ENCODE results near the gene MARCHF11. TPM values are rescaled to one million over a fixed set of nuclear protein-coding genes. Genes with fewer than 3 reads are reported as not detected.

Gene MARCHF11
- total RNA-seq, 4 donors from 2014 or later, result not detected

DNA sequence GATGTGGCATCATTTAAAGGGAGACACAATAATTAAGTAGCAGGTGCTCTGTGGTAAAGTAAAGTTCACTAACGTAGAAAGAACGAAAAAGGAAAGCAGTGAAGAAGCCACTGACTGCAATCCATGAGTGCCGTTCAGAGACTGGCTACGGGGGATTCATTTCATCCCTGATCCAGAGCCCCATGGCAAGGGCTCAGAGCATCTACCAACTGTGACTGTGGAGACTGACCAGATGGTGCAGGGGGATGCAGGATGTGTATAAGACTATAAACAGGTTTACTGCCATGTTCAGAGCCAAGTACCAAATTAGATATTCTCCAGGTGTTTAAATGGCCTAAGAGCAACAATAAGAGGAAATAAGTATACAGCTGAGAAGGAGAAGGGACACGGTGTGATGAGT, 47.7 kb downstream of the MARCHF11 start:
- TF ChIP-seq, protein P1, sequence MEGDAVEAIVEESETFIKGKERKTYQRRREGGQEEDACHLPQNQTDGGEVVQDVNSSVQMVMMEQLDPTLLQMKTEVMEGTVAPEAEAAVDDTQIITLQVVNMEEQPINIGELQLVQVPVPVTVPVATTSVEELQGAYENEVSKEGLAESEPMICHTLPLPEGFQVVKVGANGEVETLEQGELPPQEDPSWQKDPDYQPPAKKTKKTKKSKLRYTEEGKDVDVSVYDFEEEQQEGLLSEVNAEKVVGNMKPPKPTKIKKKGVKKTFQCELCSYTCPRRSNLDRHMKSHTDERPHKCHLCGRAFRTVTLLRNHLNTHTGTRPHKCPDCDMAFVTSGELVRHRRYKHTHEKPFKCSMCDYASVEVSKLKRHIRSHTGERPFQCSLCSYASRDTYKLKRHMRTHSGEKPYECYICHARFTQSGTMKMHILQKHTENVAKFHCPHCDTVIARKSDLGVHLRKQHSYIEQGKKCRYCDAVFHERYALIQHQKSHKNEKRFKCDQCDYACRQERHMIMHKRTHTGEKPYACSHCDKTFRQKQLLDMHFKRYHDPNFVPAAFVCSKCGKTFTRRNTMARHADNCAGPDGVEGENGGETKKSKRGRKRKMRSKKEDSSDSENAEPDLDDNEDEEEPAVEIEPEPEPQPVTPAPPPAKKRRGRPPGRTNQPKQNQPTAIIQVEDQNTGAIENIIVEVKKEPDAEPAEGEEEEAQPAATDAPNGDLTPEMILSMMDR (IDR thresholded peaks at IDR 0.05; ENCODE audit: low read depth), result no peak

DNA sequence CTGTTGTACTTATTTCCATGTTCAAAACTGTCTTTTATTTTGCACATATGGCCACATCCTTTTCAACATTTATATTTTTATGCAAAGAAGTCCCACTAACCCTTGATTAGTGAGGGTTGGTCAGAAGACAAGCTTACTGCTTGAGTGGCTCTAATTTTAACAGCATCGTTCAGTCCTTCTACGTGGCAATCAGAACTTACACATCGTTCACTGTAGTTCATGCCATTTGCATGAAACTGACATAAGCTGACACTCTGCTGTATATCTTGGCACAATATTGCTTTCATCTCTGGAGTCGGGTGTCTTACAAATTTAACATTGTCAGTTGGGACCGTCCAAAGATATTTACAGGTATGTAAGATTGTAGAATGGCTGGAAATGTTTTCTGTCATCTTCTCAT, 50.6 kb downstream of the MARCHF11 start:
- TF ChIP-seq, protein P1 (IDR thresholded peaks at IDR 0.05; ENCODE audit: low read depth), result no peak

DNA sequence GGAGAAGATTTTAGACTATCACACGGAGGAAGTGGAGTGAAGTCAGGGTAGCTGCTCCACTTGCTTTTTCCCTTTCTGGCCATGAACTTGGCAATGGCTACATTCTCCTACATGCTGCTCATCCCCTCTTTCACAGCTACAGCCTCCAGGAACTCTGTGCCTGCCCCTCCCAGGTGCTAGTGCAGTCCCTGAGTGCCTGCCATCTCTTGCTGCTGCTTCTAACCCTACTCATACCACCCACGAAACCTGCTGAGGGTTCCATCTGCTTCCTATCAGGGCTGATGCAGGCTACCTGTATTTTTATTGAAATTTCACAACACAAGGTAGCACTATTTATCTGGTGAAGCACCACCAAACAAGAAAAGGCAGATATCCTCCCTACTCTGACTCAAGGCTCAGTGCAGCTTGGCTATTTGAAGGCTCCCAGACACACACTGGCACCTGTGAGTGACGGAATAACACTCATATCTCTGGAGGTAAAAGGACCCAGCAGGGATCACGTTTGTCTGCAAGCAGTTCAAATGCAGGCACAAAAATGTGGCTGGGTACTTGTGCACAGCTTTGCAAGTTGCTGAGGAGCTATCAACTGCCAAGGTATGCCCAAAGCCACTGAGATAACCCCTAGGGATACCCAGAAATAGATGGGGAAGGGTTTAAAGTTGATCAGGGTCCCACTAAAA, 51.6 kb downstream of the MARCHF11 start:
- TF ChIP-seq, protein P1 (IDR thresholded peaks at IDR 0.05; ENCODE audit: low read depth), result no peak

DNA sequence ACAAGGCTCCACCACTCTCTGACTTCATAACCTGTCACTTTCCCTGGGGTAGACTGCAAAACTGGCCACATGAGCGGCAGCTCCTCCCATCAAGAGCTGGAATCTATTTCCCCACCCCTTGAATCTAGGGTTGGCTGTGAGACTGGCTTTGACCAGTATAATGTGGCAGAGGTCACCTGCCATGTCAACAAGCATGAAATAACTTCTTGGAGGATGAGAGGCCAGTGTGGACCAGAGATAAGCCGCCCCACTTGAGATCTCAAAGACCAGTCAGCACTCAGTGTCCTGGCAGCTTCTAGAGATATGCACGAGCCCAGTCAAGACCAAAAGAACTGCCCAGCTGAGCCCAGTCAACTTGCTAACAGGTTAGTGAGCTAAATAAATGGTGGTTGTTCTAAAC, 59.0 kb downstream of the MARCHF11 start:
- TF ChIP-seq, protein P1 (IDR thresholded peaks at IDR 0.05; ENCODE audit: low read depth), result no peak

DNA sequence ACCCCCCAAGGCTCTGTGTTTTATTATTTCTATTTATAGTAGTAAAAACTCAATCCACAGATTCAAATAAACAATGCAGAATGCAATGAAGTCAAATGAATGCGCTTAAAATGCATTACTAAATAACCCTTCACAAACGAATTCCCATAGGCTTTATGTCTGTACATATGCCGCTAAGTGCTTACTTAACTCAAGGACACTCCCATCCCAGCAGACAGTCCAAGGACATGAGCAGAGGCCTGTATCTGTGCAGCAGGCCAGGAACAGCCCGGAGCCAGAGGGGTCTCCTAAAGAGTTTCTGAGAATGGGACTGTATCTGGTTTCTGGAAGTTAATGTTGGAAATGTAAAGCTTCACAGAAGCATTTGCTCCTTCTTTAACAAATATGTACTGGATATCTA, 59.8 kb downstream of the MARCHF11 start:
- TF ChIP-seq, protein P1 (IDR thresholded peaks at IDR 0.05; ENCODE audit: low read depth), result no peak

DNA sequence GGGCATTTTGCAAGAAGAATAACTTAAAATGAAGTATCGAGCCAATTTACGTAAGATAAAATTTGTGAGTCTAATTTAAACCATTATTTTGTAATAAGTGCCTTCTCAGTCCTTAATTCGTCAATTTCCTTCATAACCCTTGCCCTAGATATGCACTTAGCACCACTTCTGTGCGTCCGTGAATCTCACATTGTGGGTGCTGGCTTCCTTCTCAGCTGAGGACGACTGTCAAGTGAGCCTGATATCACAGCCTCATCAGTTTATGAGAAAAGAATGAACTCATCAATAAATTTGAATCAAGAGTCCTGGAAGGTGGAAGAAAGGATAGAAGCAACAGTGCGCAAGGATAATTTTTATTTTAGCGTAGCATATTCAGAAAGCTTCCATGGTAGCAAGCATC, 64.5 kb downstream of the MARCHF11 start:
- TF ChIP-seq, protein P1 (IDR thresholded peaks at IDR 0.05; ENCODE audit: low read depth), result no peak

DNA sequence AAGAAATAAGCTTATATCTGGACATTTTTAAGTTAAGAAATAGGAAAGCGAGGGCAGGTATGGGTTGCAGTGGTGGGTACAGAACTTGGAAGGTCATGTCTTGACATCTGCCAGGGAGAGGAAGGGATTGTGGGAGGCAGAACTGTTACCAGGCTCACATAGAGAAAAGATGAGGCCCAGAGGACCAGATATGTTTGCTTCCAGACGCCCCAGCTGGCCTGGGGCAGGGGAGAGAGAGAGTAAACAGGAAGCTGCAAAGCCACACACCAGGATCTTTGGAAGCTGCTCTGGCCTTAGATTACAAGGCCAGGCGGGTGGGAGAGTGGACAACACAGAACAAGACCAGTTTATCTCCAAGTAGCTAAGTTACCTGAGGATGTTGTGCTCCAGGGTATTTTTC, 71.2 kb downstream of the MARCHF11 start:
- TF ChIP-seq, protein P1 (IDR thresholded peaks at IDR 0.05; ENCODE audit: low read depth), result no peak

Measured in subcutaneous adipose tissue (tissue), 4 donors.